LNCAP (cell line): ENCODE data around the gene OLFM4.

Experiments
- CTCF ChIP-seq: fragments of 450-650 bp; IDR thresholded peaks from 2 replicates; pipeline ENCODE4 v1.5.1; 2017; ENCODE audit warnings: mild to moderate bottlenecking

OLFM4 gene

DNA sequence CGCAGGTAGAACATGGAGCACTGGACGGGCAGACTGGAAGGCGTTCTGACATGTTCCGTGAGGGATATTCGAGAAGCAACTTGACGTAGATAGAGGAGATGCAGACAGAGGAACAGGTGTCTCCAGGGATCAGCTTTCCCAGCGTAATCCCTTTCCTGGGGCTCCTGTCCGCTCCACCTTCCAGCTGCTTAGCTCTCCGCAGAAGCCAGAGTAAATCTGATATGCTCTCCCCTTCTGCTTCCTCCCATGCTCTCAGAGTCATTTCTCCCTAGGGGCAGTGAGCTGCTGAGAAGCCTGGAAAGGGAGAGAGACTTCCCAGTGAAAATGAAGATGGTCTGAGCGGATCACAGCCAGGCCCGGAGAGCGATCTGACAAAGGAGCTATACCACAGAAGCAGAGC is 23.0 kb upstream of the OLFM4 start:
- no peak for TF ChIP-seq CTCF

DNA sequence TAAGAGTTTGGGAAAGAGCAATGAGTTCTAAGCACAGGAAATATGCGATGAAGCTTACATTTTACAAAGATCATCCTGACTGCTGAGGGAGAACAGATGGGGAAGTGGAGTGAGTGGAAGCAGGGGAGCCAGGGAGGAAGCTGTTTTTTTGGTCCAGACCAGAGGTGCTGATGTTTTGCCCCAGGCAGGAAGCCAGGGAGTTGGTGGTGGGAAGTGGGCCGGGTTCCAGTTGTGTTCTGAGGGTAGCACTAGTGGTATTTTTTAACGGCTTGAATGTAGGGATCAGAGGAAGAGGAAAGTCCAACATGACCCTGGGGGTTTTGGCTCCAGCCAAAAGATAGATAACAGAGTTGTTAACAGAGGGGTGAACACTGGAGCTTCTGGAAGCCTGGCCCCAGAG is 20.7 kb upstream of the OLFM4 start:
- TF ChIP-seq CTCF = no peak

DNA sequence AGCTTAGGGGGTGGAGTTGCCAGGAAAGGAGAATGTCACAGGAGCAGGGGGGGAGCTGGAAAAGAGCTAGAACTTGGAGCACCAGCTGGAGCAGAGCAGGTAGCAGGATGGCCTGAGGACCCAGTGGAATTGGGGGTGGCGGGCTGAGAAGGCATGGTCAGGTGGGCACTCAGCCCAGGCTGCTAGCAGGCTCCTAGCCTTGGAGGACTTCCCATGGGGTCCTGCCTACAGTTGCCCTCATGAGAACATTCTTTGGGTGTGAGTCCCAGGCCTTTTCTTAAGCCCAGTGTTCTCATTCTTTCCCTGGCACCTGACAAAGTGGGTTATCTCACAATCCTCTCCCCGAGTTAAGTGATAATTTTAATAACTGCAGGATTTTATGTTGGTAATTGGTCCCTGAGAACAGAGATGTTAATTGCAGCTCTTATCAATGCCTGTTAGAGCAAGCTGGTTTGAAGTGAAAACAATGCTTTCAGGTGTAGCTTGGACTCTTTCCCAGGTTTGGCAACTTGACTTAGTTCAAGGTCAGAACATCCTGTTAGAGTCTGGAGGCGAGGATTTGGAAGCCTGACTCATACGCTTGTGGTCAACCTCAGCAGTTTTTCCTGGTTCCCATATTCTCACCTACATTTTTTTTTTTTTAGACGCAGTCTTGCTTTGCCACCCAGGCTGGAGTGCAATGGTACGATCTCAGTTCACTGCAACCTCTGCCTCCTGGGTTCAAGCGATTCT is 18.1 kb upstream of the OLFM4 start:
- TF ChIP-seq CTCF = no peak

GRCh38 chr13:53012707-53013106 is 15.9 kb upstream of the OLFM4 start:
- TF ChIP-seq CTCF = no peak

- no peak for TF ChIP-seq CTCF
Observed at GRCh38 chr13:53013113-53013512, 15.5 kb upstream of the OLFM4 start.

DNA sequence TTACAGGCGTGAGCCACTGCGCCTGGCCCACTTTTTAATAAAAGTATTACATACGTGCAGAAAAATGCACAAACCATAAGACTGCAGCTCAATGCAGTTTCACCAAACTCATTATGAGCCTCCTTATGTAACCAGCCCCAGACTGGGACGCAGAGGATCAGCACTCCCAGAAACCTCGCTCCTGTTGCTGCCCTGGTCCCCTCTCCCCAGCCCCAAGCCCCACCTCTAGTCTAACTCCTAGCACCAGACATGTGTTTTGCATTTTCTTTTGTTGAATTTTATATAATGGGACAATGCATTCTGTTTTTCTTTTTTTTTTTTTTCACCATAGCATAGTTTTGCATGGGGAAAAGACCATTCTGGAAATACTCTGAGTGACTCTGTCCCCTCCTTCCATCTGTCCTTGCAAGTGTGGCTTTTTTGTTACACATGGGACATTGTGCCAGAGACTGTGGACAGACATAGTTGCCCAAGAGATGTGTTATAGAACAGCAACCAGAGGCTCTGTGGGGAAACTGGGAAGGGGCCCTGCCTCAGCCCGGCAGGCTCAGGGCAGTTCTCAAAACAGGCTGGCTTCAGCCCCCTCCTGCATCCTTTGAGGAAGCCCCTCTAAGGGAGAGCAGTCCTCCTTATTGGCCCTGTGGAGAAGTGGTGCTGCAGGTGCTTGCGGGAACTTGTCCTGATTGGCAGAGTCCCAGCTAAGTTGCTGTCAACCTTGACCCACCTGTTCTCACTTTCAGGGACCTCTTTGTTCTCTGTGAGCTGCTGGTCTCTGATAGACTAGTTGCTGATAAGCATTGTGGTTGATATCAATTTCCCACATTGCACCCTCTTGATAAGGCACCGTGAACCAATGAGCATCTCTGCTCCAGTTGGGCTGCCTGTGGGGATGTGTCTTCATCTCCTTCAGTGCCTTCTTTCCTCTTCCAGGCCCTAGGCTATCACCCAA is 13.8 kb upstream of the OLFM4 start:
- TF ChIP-seq CTCF = no peak

GRCh38 chr13:53015971-53016370 is 12.6 kb upstream of the OLFM4 start:
- TF ChIP-seq CTCF = no peak
